Measurements from ENCODE around the gene PPIG. TPM values are rescaled to one million over a fixed set of nuclear protein-coding genes. Genes with fewer than 3 reads are reported as not detected.
"Not testable (repeated sequence)": the region's sequence is repeated elsewhere in the genome, so short reads cannot be mapped to it uniquely, and the experiment has no call there.

Gene PPIG
- total RNA-seq, 1 donor from 2014 or later, result 88.4 TPM

GRCh38 chr2:169546756-169547155 is 37.4 kb upstream of the PPIG start:
- H3K9me3 Mint-ChIP-seq, result no peaks in the 10 kb centered on the region
- no peak overlapping the region for H3K4me3 Mint-ChIP-seq
- H3K9me3 ChIP-seq (ENCODE audit: low read depth), result no peaks in the 10 kb centered on the region
- H4K20me1 ChIP-seq (ENCODE audit: low read depth), result no peaks in the 10 kb centered on the region
- no peaks in the 10 kb centered on the region for H3K4me1 ChIP-seq
- H3K27ac ChIP-seq, result no peak overlapping the region
- H3K27ac Mint-ChIP-seq, result no peak overlapping the region
- H3K27me3 ChIP-seq, result no peaks in the 10 kb centered on the region
- no peak overlapping the region for H3K9ac ChIP-seq
- peaks cover 3% of the 10 kb centered on the region for H3K36me3 Mint-ChIP-seq
- no peak overlapping the region for H3K4me2 ChIP-seq
- no peak overlapping the region for H2AFZ ChIP-seq (replicated peaks)
- TF ChIP-seq CTCF (IDR thresholded peaks at IDR 0.05), result no peak
- no peak overlapping the region for H3K4me3 ChIP-seq
- no peaks in the 10 kb centered on the region for H3K27me3 Mint-ChIP-seq (ENCODE audit: insufficient read depth, low read depth)
- no peaks in the 10 kb centered on the region for H3F3A ChIP-seq (ENCODE audit: low read depth)
- H3K79me2 ChIP-seq (ENCODE audit: low read depth), result no peaks in the 10 kb centered on the region
- H3K4me1 Mint-ChIP-seq, result no peaks in the 10 kb centered on the region
- DNase-seq (ENCODE audit: low spot score), result no peak
- H3K36me3 ChIP-seq, result peaks cover 2% of the 10 kb centered on the region

- TF ChIP-seq CTCF (IDR thresholded peaks at IDR 0.05) (no peak), EZH2phosphoT487 (IDR thresholded peaks at IDR 0.05) (no peak), EZH2 (IDR thresholded peaks at IDR 0.05) (no peak)
- Histone ChIP-seq H3K36me3 (no peaks in the 10 kb centered on the region), H4K20me1 (ENCODE audit: low read depth) (no peaks in the 10 kb centered on the region), H3K27ac (no peak overlapping the region), H2AFZ (replicated peaks) (no peak overlapping the region), H3K27me3 (no peaks in the 10 kb centered on the region), H3F3A (ENCODE audit: low read depth) (peaks cover 23% of the 10 kb centered on the region), H3K79me2 (ENCODE audit: low read depth) (no peaks in the 10 kb centered on the region), H3K9ac (no peak overlapping the region), H3K4me3 (no peak overlapping the region), H3K4me1 (no peaks in the 10 kb centered on the region), H3K9me3 (ENCODE audit: low read depth) (no peaks in the 10 kb centered on the region), H3K4me2 (no peak overlapping the region)
- H3K4me1 Mint-ChIP-seq, result no peaks in the 10 kb centered on the region
- no peaks in the 10 kb centered on the region for H3K27me3 Mint-ChIP-seq (ENCODE audit: insufficient read depth, low read depth)
- peaks cover 14% of the 10 kb centered on the region for H3K36me3 Mint-ChIP-seq
- H3K9me3 Mint-ChIP-seq, result no peaks in the 10 kb centered on the region
- no peak overlapping the region for H3K4me3 Mint-ChIP-seq
- H3K27ac Mint-ChIP-seq, result no peak overlapping the region
- no peak for DNase-seq (ENCODE audit: low spot score)
These were observed 22.8 kb upstream of the PPIG start for GRCh38 chr2:169561364-169561763.

GRCh38 chr2:169562084-169562483 is 22.1 kb upstream of the PPIG start:
- DNase-seq (ENCODE audit: low spot score); H3K4me3 ChIP-seq; H3K27ac ChIP-seq; H3K4me3 Mint-ChIP-seq; H4K20me1 ChIP-seq (ENCODE audit: low read depth); H3K4me1 Mint-ChIP-seq; H3K4me2 ChIP-seq; H3K4me1 ChIP-seq; H3K9me3 ChIP-seq (ENCODE audit: low read depth); H3K27me3 Mint-ChIP-seq (ENCODE audit: insufficient read depth, low read depth); H3K79me2 ChIP-seq (ENCODE audit: low read depth); H3K9me3 Mint-ChIP-seq; H3K27ac Mint-ChIP-seq; H3K27me3 ChIP-seq; H3K9ac ChIP-seq; H3K36me3 ChIP-seq; H2AFZ ChIP-seq (replicated peaks): not testable (repeated sequence)
- H3F3A ChIP-seq (ENCODE audit: low read depth), result peaks cover 23% of the 10 kb centered on the region
- peaks cover 14% of the 10 kb centered on the region for H3K36me3 Mint-ChIP-seq

DNA sequence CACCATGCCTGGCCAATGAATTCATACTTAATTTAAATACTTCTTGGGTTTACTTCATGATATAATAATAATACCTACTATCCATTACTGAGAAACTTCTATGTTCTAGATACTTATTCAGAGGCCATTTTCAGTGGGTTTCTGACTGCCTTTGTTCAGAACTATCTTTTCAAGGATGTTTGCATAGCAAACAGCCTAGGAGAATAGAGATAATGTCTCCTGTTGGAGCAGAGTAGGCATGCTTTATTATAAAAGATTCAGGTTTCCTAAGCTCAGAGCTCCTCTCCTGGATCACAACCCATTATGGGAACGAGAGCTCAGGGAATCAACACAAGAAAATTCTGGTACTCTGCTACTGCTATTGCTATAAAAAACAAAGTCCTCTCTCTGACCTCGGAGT is 21.6 kb upstream of the PPIG start:
- no peak for DNase-seq (ENCODE audit: low spot score)
- Histone ChIP-seq H3K4me3 (no peak overlapping the region), H2AFZ (replicated peaks) (no peak overlapping the region), H3K79me2 (ENCODE audit: low read depth) (peaks cover 6% of the 10 kb centered on the region), H3K36me3 (no peaks in the 10 kb centered on the region), H3K4me2 (no peak overlapping the region), H3K9ac (no peak overlapping the region), H3K27me3 (no peaks in the 10 kb centered on the region), H3K9me3 (ENCODE audit: low read depth) (no peaks in the 10 kb centered on the region), H4K20me1 (ENCODE audit: low read depth) (no peaks in the 10 kb centered on the region), H3K4me1 (no peaks in the 10 kb centered on the region), H3F3A (ENCODE audit: low read depth) (peaks cover 23% of the 10 kb centered on the region), H3K27ac (peak overlapping the region; percentile 4)
- Mint-ChIP-seq H3K9me3 (no peaks in the 10 kb centered on the region), H3K4me3 (no peak overlapping the region), H3K27ac (no peak overlapping the region), H3K27me3 (ENCODE audit: insufficient read depth, low read depth) (no peaks in the 10 kb centered on the region), H3K4me1 (no peaks in the 10 kb centered on the region), H3K36me3 (peaks cover 14% of the 10 kb centered on the region)
- TF ChIP-seq CTCF (IDR thresholded peaks at IDR 0.05) (no peak), EZH2phosphoT487 (IDR thresholded peaks at IDR 0.05) (no peak), EZH2 (IDR thresholded peaks at IDR 0.05) (no peak)
